ENCODE results near the gene KIFC3. TPM values are rescaled to one million over a fixed set of nuclear protein-coding genes. Genes with fewer than 3 reads are reported as not detected.

KIFC3 gene
- total RNA-seq, 1 donor from 2014 or later: 0.52 TPM

DNA sequence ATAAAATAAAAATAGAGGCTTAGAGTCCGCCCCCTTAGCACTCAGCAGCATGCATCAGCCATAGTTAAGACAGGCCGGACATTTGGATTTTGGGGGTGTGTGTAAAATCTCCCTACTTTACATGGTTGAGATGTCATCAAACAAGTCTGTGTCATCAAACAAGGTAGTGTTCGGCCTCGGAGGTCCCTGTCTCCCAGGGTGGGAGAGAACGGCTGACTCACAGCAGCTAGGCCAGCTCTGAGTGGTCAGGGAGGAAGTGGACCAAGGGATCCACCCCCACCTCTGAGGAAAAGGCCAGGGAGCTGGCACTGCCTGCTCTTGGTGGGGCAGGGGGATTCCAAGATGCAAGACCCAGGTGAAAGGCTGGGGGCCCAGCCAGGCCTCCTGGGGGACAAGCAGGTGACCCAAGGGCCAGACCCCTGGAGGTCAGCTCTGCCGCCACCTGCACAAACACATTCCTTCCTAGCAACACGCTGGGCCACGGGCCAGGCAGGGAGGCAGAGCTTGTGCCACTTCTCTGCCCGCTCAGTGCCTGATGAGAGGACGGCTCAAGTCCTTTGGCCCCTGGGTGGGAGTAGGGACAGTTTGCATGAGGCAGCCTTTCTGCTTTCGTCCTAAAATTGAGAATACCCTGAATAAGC is 28.5 kb downstream of the KIFC3 start:
- no peaks in the 10 kb centered on the region for H3K9me3 Mint-ChIP-seq
- no peak for DNase-seq (ENCODE audit: low spot score)
- H3K36me3 Mint-ChIP-seq (ENCODE audit: low read depth): no peaks in the 10 kb centered on the region
- no peak overlapping the region for H3K27ac Mint-ChIP-seq
- no peaks in the 10 kb centered on the region for H3K27me3 Mint-ChIP-seq (ENCODE audit: low read depth)
- H3K4me1 Mint-ChIP-seq (ENCODE audit: low read depth): no peaks in the 10 kb centered on the region
- intact Hi-C loops (cut with micrococcal nuclease): no loop called here
- no peak overlapping the region for H3K4me3 Mint-ChIP-seq (ENCODE audit: low read depth)

- Mint-ChIP-seq H3K27ac (no peak overlapping the region), H3K27me3 (ENCODE audit: low read depth) (no peaks in the 10 kb centered on the region), H3K4me1 (ENCODE audit: low read depth) (no peaks in the 10 kb centered on the region), H3K36me3 (ENCODE audit: low read depth) (no peaks in the 10 kb centered on the region), H3K4me3 (ENCODE audit: low read depth) (no peak overlapping the region), H3K9me3 (no peaks in the 10 kb centered on the region)
- intact Hi-C loops (cut with micrococcal nuclease): no loop called here
- no peak for DNase-seq (ENCODE audit: low spot score)
Measured at GRCh38 chr16:57773019-57773418, 29.3 kb downstream of the KIFC3 start.

GRCh38 chr16:57771141-57771785 is 31.0 kb downstream of the KIFC3 start:
- no peak overlapping the region for H3K4me3 Mint-ChIP-seq (ENCODE audit: low read depth)
- H3K27ac Mint-ChIP-seq: no peak overlapping the region
- no peaks in the 10 kb centered on the region for H3K36me3 Mint-ChIP-seq (ENCODE audit: low read depth)
- intact Hi-C loops (cut with micrococcal nuclease): no loop called here
- H3K27me3 Mint-ChIP-seq (ENCODE audit: low read depth): no peaks in the 10 kb centered on the region
- no peaks in the 10 kb centered on the region for H3K4me1 Mint-ChIP-seq (ENCODE audit: low read depth)
- no peak for DNase-seq (ENCODE audit: low spot score)
- H3K9me3 Mint-ChIP-seq: no peaks in the 10 kb centered on the region

- Mint-ChIP-seq H3K27me3 (ENCODE audit: low read depth) (no peaks in the 10 kb centered on the region), H3K4me3 (ENCODE audit: low read depth) (no peak overlapping the region), H3K36me3 (ENCODE audit: low read depth) (no peaks in the 10 kb centered on the region), H3K27ac (no peak overlapping the region), H3K9me3 (no peaks in the 10 kb centered on the region), H3K4me1 (ENCODE audit: low read depth) (no peaks in the 10 kb centered on the region)
- intact Hi-C loops (cut with micrococcal nuclease): no loop called here
- no peak for DNase-seq (ENCODE audit: low spot score)
Measured at GRCh38 chr16:57770361-57770760, 31.9 kb downstream of the KIFC3 start.

DNA sequence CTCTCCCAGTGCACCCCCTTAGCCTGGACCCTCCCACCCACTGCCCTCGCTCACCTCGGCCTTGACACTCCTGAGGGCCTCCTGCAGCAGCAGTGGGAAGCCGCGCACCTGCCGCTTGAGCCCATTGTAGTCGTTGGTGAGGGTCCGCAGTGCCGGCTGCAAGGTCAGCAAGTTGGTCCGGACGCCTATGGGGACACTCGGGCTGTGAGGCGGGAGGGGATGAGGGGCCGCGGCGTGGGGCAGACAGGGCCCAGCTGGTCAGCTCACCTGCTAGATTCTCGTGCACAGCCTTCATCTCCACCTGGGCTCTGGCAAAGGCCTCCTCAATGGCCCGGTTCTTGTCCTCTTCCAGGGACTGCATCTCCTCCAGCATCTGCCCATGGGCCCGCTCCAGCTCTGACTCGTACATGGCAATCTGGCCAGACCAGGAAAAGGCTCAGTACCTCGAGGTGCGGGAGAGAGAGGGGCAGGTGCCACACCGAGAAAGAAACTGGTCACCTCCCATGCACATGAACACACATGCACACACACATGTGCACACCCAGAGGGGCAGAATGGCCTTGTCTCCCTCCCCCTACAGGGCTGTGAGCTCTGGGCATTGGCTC is 32.6 kb downstream of the KIFC3 start:
- Mint-ChIP-seq H3K9me3 (no peaks in the 10 kb centered on the region), H3K27ac (no peak overlapping the region), H3K36me3 (ENCODE audit: low read depth) (no peaks in the 10 kb centered on the region), H3K4me3 (ENCODE audit: low read depth) (no peak overlapping the region), H3K4me1 (ENCODE audit: low read depth) (no peaks in the 10 kb centered on the region), H3K27me3 (ENCODE audit: low read depth) (no peaks in the 10 kb centered on the region)
- DNase-seq (ENCODE audit: low spot score): no peak
- intact Hi-C loops (cut with micrococcal nuclease): no loop called here

GRCh38 chr16:57766714-57767348 is 35.5 kb downstream of the KIFC3 start:
- H3K4me3 Mint-ChIP-seq (ENCODE audit: low read depth): no peak overlapping the region
- no peaks in the 10 kb centered on the region for H3K9me3 Mint-ChIP-seq
- no peak overlapping the region for H3K27ac Mint-ChIP-seq
- H3K36me3 Mint-ChIP-seq (ENCODE audit: low read depth): no peaks in the 10 kb centered on the region
- intact Hi-C loops (cut with micrococcal nuclease): no loop called here
- no peak for DNase-seq (ENCODE audit: low spot score)
- H3K4me1 Mint-ChIP-seq (ENCODE audit: low read depth): no peaks in the 10 kb centered on the region
- H3K27me3 Mint-ChIP-seq (ENCODE audit: low read depth): no peaks in the 10 kb centered on the region

- intact Hi-C loops (cut with micrococcal nuclease): no loop called here
- H3K27ac Mint-ChIP-seq: no peak overlapping the region
- no peak for DNase-seq (ENCODE audit: low spot score)
- no peaks in the 10 kb centered on the region for H3K36me3 Mint-ChIP-seq (ENCODE audit: low read depth)
- no peak overlapping the region for H3K4me3 Mint-ChIP-seq (ENCODE audit: low read depth)
- H3K9me3 Mint-ChIP-seq: no peaks in the 10 kb centered on the region
- H3K27me3 Mint-ChIP-seq (ENCODE audit: low read depth): no peaks in the 10 kb centered on the region
- no peaks in the 10 kb centered on the region for H3K4me1 Mint-ChIP-seq (ENCODE audit: low read depth)
Measured at GRCh38 chr16:57765160-57765728, 37.0 kb downstream of the KIFC3 start.

DNA sequence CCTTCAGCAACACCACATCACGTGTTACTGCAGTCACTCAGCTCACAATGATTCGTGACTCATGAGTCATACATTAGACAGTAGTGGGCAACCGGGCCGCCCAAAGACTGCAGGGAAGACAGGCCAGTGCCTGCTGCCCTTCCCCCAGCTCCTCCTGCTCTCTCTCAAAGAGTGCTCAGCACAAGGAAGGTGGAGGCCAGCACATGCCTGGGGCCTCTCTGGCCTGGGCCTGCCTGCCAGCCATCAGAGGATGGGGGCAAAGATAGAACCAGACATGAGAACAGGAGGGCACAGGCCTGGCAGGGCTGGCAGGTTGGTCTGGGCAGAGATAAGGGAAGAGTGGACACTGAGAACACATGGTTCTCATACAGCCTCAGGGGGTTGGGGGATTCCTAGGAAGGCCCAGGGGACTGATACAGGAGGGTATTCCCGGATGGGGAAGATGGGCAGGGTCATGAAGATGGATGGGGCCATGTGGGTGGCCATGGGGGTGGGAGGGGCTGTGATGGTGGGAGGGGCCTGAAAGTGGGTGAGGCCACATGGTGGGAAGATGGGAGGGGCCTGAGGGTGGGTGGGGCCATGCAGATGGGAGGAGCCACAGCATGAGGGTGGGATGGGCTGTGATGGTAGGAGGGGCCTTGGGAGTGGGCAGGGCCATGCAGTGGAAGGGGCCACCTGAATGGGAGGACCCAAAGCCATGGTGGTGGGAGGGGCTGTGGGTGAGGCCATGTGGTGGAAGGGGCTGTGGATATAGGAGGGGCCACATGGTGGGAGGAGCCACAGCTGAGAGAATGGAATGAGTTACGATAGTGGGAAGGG is 37.7 kb downstream of the KIFC3 start:
- intact Hi-C loops (cut with micrococcal nuclease): no loop called here

DNA sequence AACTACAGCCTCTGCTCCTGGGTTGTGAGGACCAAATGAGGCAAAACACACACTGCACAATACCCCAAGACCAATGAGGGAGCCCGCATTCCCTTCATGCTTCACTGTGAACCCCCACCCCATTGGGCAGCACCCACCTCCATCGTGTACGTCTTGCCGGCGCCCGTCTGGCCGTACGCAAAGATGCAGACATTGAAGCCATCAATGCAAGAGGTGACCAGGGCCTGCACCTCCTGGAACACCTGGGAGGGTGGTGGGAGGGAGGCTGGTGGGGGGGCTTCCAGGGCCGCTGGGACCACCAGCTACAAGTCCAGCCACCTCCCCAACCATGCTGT is 38.3 kb downstream of the KIFC3 start:
- no peak for DNase-seq (ENCODE audit: low spot score)
- no peak overlapping the region for H3K4me3 Mint-ChIP-seq (ENCODE audit: low read depth)
- no peaks in the 10 kb centered on the region for H3K9me3 Mint-ChIP-seq
- no peaks in the 10 kb centered on the region for H3K27me3 Mint-ChIP-seq (ENCODE audit: low read depth)
- H3K4me1 Mint-ChIP-seq (ENCODE audit: low read depth): peaks cover 2% of the 10 kb centered on the region
- H3K36me3 Mint-ChIP-seq (ENCODE audit: low read depth): no peaks in the 10 kb centered on the region
- no peak overlapping the region for H3K27ac Mint-ChIP-seq
- intact Hi-C loops (cut with micrococcal nuclease): no loop called here

More for the DNA sequence above, 37.7 kb downstream of the KIFC3 start:
- no peaks in the 10 kb centered on the region for H3K4me1 Mint-ChIP-seq (ENCODE audit: low read depth)
- H3K27ac Mint-ChIP-seq: no peak overlapping the region
- peak; percentile 23 for DNase-seq (ENCODE audit: low spot score)
- no peaks in the 10 kb centered on the region for H3K27me3 Mint-ChIP-seq (ENCODE audit: low read depth)
- no peaks in the 10 kb centered on the region for H3K36me3 Mint-ChIP-seq (ENCODE audit: low read depth)
- H3K9me3 Mint-ChIP-seq: no peaks in the 10 kb centered on the region
- no peak overlapping the region for H3K4me3 Mint-ChIP-seq (ENCODE audit: low read depth)

DNA sequence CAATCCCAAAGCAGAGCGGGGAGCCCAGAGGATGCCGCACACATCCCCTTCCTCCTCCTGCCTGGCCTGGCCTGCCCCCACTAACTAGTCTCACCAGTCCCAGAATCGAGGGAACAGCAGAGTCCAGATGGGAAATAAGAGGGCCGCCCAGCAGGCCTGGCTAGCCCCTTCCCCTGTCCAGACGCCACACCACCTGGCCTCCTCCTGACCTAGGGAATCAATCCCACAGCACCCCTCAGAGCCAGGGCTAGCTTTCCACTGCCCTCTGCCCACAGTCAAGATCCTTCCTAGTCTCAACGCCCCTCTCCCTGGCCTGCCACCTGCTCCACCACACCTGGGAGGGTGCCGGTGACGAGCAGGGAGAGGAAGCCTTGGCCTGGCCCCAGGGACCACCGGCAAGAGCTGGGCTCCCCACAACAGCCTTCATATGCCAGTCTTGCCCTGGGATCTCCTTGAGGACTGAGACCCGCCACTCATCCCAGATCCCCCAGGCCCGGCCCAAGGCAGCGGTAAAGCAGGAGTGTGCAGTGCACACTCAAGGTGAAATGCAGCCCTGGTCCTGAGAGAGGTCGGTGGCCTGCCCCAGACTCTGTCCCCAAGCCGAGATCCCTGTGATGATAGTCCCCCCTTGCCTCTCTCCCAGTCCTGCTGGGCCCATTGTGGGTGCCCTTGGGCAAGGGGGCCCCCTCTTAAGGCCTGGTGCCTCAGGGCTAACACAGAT is 38.8 kb downstream of the KIFC3 start:
- no peak overlapping the region for H3K27ac Mint-ChIP-seq
- no peaks in the 10 kb centered on the region for H3K27me3 Mint-ChIP-seq (ENCODE audit: low read depth)
- no peak for DNase-seq (ENCODE audit: low spot score)
- no peaks in the 10 kb centered on the region for H3K36me3 Mint-ChIP-seq (ENCODE audit: low read depth)
- H3K4me3 Mint-ChIP-seq (ENCODE audit: low read depth): no peak overlapping the region
- H3K9me3 Mint-ChIP-seq: no peaks in the 10 kb centered on the region
- intact Hi-C loops (cut with micrococcal nuclease): no loop called here
- H3K4me1 Mint-ChIP-seq (ENCODE audit: low read depth): peaks cover 2% of the 10 kb centered on the region

DNA sequence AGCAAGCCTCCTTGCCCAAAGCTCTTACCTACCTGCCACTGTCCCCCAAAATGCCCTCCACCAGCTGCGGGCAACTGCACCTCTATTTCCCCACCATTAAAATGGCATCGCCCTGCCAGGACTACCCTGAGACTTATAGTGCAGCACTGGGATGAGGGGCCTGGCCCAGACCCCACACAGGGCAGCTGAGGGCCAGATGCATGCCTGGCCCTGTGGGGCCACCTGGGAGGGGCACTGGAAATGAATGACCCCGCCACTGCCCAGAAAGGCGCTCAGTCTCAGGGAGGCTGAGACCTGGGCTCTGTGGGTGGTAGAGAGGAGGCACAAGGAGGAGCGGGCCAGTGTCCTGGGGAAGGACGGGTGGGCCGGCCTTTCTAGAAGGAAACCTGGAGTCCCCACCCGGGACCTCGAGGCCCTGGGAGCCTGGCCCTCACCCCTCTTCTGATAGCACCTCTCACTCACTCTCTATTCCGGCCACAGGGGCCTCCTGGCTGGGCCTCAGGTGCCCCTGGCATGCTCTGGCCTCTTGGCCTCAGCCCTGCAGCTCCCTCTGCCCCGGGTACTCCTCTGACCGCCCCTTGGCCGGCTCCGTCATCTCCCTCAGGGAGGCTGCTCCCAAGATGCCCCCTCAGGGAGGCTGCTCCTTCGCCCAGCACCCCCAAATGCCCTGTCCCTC is 39.8 kb downstream of the KIFC3 start:
- intact Hi-C loops (cut with micrococcal nuclease): no loop called here
- H3K27ac Mint-ChIP-seq: no peak overlapping the region
- no peaks in the 10 kb centered on the region for H3K36me3 Mint-ChIP-seq (ENCODE audit: low read depth)
- H3K27me3 Mint-ChIP-seq (ENCODE audit: low read depth): no peaks in the 10 kb centered on the region
- H3K4me1 Mint-ChIP-seq (ENCODE audit: low read depth): peaks cover 2% of the 10 kb centered on the region
- no peaks in the 10 kb centered on the region for H3K9me3 Mint-ChIP-seq
- no peak for DNase-seq (ENCODE audit: low spot score)
- H3K4me3 Mint-ChIP-seq (ENCODE audit: low read depth): no peak overlapping the region
